GM10266 (cell line): ENCODE results near the gene CREB5.

ENCODE experiments used
- DNase-seq: peaks from one replicate; pipeline ENCODE4 v3.0.0; 2012; ENCODE audit errors: extremely low spot score
- CTCF ChIP-seq: IDR thresholded peaks from 2 replicates; pipeline ENCODE4 v1.5.1; 2012; ENCODE audit warnings: mild to moderate bottlenecking, low read depth; ENCODE audit not compliant: control insufficient read depth, insufficient read depth; ENCODE audit errors: missing control alignments

CREB5 gene

DNA sequence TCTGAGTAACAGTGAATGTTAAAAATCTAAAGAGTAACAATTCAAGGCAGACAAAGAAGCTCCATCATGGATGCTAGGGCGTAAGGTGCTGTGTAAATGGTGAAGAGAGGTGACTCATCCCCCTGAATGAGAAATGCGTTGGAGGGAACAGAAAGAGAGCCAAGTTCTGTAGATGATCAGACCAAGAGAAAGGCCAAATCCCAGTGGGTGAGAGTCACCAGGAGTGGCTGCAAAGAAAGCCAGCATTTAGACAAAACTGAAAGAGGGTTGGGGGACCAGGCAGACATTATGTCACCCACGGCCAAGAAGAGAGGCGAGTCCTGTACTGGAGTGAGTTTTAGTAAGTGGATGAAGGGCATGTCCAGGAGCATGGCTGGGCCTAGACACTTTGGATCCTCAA is 392.7 kb downstream of the CREB5 start:
- no peak for TF ChIP-seq CTCF
- no peak for DNase-seq

DNA sequence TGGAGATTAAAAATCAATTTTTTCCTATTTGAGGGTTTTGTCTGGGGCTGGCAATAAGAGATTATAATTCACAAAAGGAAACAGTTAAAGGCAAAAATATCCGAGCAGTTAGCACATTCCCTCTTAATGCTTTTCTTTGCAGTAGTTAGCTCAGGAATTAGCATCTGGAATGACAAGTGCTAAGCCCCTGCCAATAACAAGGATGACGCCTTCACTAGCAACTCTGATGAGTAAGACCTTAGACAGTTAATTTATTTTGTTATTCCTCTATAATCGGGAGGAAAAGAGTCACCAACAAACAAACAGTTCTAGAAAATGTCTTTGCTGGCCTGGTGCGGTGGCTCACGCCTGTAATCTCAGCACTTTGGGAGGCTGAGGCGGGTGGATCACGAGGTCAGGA is 394.5 kb downstream of the CREB5 start:
- no peak for DNase-seq
- no peak for TF ChIP-seq CTCF

DNA sequence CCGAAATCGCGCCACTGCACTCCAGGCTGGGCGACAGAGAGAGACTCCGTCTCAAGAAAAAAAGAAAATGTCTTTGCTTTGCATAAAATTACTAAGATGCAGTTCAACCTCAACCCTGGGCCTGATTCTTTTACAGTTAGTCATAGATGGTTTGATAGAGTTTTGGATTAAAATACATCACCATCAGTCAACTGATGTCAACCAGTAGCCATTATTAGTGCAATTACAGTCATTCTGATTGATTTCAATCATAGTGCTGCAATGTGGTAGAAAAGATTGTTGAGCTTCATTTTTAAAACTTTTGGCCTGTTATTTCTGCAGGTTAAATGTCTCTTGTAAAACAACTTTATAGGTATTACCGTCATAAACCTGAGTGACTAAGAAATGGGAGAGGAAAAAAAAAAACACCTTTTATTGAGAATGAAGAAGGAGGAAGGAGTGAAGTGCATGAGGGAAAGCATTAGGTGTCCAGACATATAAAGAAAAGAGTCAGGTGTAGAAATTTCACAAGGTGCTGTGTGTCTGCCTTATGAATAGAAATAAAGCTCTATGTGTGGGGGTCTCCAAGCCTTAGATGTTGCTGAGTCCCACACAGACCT is 395.2 kb downstream of the CREB5 start:
- no peak for DNase-seq
- no peak for TF ChIP-seq CTCF

GRCh38 chr7:28808796-28809533 is 396.6 kb downstream of the CREB5 start:
- TF ChIP-seq CTCF: no peak
- no peak for DNase-seq

DNA sequence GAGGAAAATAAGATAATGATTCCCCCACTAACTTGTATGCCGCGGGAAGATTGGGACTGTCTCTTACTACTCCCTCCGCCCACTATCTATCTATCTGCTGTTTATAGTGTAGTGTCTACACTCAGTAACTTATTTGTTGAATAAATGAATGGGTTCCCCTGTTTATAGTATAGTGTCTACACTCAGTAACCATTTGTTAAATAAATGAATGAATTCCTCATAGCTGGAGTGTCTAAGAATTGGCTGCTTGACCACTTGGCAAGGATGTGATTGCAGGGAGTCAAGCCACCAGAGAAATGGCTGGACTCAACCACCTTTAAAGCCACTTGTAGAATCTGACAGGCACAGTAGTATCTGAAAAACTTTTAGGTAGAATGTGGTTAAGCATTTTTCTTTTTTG is 398.7 kb downstream of the CREB5 start:
- DNase-seq: no peak
- no peak for TF ChIP-seq CTCF

DNA sequence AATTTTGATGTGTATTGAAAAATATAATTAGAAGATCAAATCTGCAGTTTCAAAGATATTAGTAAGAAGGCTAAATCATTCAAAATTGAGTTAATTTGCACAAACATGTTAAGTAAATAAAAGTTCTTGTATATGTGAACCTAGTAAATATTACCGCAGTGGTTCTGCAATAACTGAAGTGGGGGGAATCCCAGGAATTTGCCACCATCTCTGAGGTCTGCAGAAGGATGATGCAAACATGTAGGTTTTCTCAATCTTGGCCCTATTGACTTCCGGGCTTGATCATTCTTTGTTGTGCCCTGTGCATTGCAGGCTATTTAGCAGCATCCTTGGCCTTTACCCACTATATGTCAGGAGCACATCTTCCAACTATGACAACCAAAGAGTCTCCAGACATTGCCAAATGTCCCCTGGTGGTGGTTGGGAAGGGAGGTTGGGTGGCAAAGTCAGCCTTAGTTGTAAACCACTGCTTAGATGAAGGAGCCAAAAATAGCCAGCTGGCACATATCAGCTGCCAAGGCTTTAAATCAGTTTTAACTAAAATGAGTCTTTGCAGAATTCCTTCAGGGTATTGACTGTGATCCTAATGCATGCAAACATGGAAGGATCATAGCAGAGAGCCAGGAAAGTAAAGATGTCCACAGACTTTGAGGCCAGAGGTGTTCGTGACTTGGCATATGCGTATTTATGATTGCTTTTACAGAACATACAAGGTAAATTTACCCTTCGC is 399.5 kb downstream of the CREB5 start:
- TF ChIP-seq CTCF: no peak
- DNase-seq: no peak

DNA sequence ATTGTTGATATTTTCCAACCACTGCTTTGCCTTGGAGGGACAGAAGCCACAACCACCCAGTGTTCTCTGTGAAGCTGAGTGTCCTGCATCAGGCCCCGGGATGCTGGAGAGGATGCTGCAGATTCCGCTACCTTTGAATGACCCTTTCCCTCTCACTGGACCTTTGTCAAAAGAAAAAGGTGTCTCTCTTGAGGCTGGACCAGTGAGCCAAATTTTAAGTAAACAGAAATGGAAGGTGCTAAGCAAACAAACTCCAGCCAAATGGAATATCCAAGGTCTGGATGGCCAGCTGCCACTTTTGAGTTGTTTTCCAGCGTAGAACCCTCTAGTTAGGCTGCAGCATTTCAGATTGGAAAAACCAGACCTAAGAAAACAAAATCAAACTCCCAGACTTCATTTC is 400.3 kb downstream of the CREB5 start:
- no peak for DNase-seq
- TF ChIP-seq CTCF: no peak
